Measurements from ENCODE around the gene PAPPA2. TPM values are rescaled to one million over a fixed set of nuclear protein-coding genes. Genes with fewer than 3 reads are reported as not detected.

Gene PAPPA2
- total and polyA plus RNA-seq, 2 of the 8 experiments (the other 6 are each of a cell fraction or from before 2014, with no cell fraction given), result 0.08 to 0.88 TPM

GRCh38 chr1:176601348-176601747 is 138.4 kb downstream of the PAPPA2 start:
- H3K9ac ChIP-seq (replicated peaks in 1 of 4; ENCODE audit: extremely low read depth in 1 of 4, low read depth in 3 of 4, low read length in 3 of 4), result no peak overlapping the region
- H2BK12ac ChIP-seq (ENCODE audit: low read depth, low read length), result no peak overlapping the region
- no peak overlapping the region for H2AK5ac ChIP-seq (ENCODE audit: low read depth, low read length)
- H3K4me1 ChIP-seq (replicated peaks in 1 of 4; ENCODE audit: control insufficient read depth in 3 of 4, insufficient read depth in 4 of 4, low read length in 3 of 4), result no peaks in the 10 kb centered on the region
- no peak overlapping the region for H4K91ac ChIP-seq (replicated peaks; ENCODE audit: insufficient read length, low read length)
- H3K56ac ChIP-seq (replicated peaks; ENCODE audit: insufficient read length, low read depth, low read length), result no peak overlapping the region
- no peak overlapping the region for H4K8ac ChIP-seq (ENCODE audit: extremely low read depth, insufficient read depth, low read length)
- H3K4me2 ChIP-seq (ENCODE audit: insufficient read depth in 1 of 2, low read depth in 2 of 2, low read length in 2 of 2), result no peak overlapping the region
- H4K20me1 ChIP-seq (replicated peaks in 1 of 2; ENCODE audit: control insufficient read depth in 1 of 2, insufficient read depth in 2 of 2, low read length in 2 of 2), result no peaks in the 10 kb centered on the region
- ChIA-PET POLR2A (ENCODE audit: partially characterized antibody) (no interaction called here), CTCF (ENCODE audit: partially characterized antibody) (no interaction called here)
- FAIRE-seq (no peak), DNase-seq (ENCODE audit: low read depth in 1 of 2, low spot score in 2 of 2) (no peak)
- no peak overlapping the region for H3K18ac ChIP-seq (ENCODE audit: extremely low read depth, low read length)
- H2BK15ac ChIP-seq (ENCODE audit: low read length), result no peak overlapping the region
- H3K9me3 ChIP-seq (ENCODE audit: insufficient read depth in 2 of 2, low read depth in 1 of 2, low read length in 1 of 2), result no peaks in the 10 kb centered on the region
- H3K23me2 ChIP-seq (ENCODE audit: low read depth, low read length), result no peaks in the 10 kb centered on the region
- H3K27me3 ChIP-seq (replicated peaks in 1 of 4; ENCODE audit: control insufficient read depth in 3 of 4, extremely low read depth in 1 of 4, insufficient read depth in 3 of 4, low read length in 3 of 4), result no peaks in the 10 kb centered on the region
- no peak overlapping the region for H2BK20ac ChIP-seq (ENCODE audit: low read length)
- no peak overlapping the region for H3K27ac ChIP-seq (ENCODE audit: low read depth, low read length)
- no peak overlapping the region for H2BK120ac ChIP-seq (replicated peaks; ENCODE audit: low read depth, low read length)
- no peak overlapping the region for H2AFZ ChIP-seq (ENCODE audit: low read length)
- no peak overlapping the region for H4K5ac ChIP-seq (ENCODE audit: insufficient read length, low read depth, low read length)
- no peak overlapping the region for H3K4me3 ChIP-seq (ENCODE audit: extremely low read depth in 1 of 4, insufficient read depth in 2 of 4, low read depth in 3 of 4, low read length in 4 of 4)
- H3K36me3 ChIP-seq (ENCODE audit: control insufficient read depth in 2 of 4, insufficient read depth in 4 of 4, low read length in 3 of 4), result no peaks in the 10 kb centered on the region
- WGBS, 2 experiments (ENCODE audit: extremely low coverage in 1 of 2, insufficient coverage in 1 of 2, insufficient read length in 1 of 2, insufficient replicate concordance in 2 of 2, low coverage in 1 of 2, low lambda C conversion rate in 2 of 2, missing lambda C conversion rate in 1 of 2), result 81% methylated on average over 3 of the region's 3 CpGs; no CpG with 5 or more reads in 1 of the 2 experiments
- H3K23ac ChIP-seq (ENCODE audit: insufficient read length), result no peak overlapping the region
- H3K79me1 ChIP-seq (ENCODE audit: low read depth, low read length), result no peaks in the 10 kb centered on the region
- H3K14ac ChIP-seq (ENCODE audit: insufficient read length), result no peak overlapping the region
- no peak overlapping the region for H3K4ac ChIP-seq (replicated peaks; ENCODE audit: insufficient read length, low read depth, low read length)
- no peaks in the 10 kb centered on the region for H3K79me2 ChIP-seq (ENCODE audit: control insufficient read depth in 1 of 2, insufficient read depth in 2 of 2, low read length in 2 of 2)
- H2BK5ac ChIP-seq (ENCODE audit: low read depth, low read length), result no peak overlapping the region
- TF ChIP-seq ATF3 (IDR thresholded peaks at IDR 0.05; ENCODE audit: insufficient read depth, low read depth, low read length) (no peak), EP300 (IDR thresholded peaks at IDR 0.05; ENCODE audit: borderline replicate concordance in 1 of 2, low read depth in 2 of 2, low read length in 2 of 2) (no peak), NRF1 (IDR thresholded peaks at IDR 0.05; ENCODE audit: low read depth, low read length) (no peak), CHD2 (IDR thresholded peaks at IDR 0.05; ENCODE audit: low read length) (no peak), TBP (IDR thresholded peaks at IDR 0.05; ENCODE audit: low read depth, low read length) (no peak), GABPA (IDR thresholded peaks at IDR 0.05; ENCODE audit: borderline replicate concordance, insufficient read depth, low read length) (no peak), CHD1 (IDR thresholded peaks at IDR 0.05; ENCODE audit: low read depth, low read length) (no peak), RFX5 (IDR thresholded peaks at IDR 0.05; ENCODE audit: borderline replicate concordance, low read depth, low read length) (no peak), CREB1 (IDR thresholded peaks at IDR 0.05) (no peak), SIRT6 (IDR thresholded peaks at IDR 0.05; ENCODE audit: low read length) (no peak), RNF2 (IDR thresholded peaks at IDR 0.05; ENCODE audit: borderline replicate concordance, low read depth, low read length, missing control alignments, poor library complexity, severe bottlenecking) (no peak), HDAC2 (IDR thresholded peaks at IDR 0.05; ENCODE audit: borderline replicate concordance in 1 of 2, low read depth in 2 of 2, low read length in 2 of 2) (no peak), BACH1 (IDR thresholded peaks at IDR 0.05; ENCODE audit: low read length) (no peak), EGR1 (IDR thresholded peaks at IDR 0.05; ENCODE audit: borderline replicate concordance, low read depth, low read length) (no peak), SP2 (IDR thresholded peaks at IDR 0.05; ENCODE audit: low read length) (no peak)
